AG04450 (cell line): ENCODE results near the gene HPSE. TPM values are rescaled to one million over a fixed set of nuclear protein-coding genes. Genes with fewer than 3 reads are reported as not detected.
"Not testable (repeated sequence)": the region's sequence is repeated elsewhere in the genome, so short reads cannot be mapped to it uniquely, and the experiment has no call there.

Source experiments
- CTCF ChIA-PET: fragments of 300-600, 350-600 bp; formaldehyde crosslinking; extraction: SDS; loops from one replicate; lab custom pipeline; 2022; ENCODE audit warnings: antibody characterized with exemption, inconsistent platforms; lab: Charles Lee
- POLR2A ChIA-PET: fragments of 350-600 bp; formaldehyde crosslinking; extraction: SDS; loops from one replicate; lab custom pipeline; 2021; ENCODE audit warnings: antibody characterized with exemption, inconsistent platforms; lab: Yijun Ruan, JAX
- DNase-seq: peaks from one replicate; pipeline ENCODE4 v3.0.0-alpha.2; 2011; ENCODE audit warnings: low read depth, low spot score
- H3K27ac ChIP-seq: one replicate; pipeline ENCODE4 v1.5.1; 2012; ENCODE audit warnings: low read depth, low read length, control low read depth
- H3K27me3 ChIP-seq: one replicate; pipeline ENCODE4 v1.6.0; 2012; ENCODE audit warnings: low read length; ENCODE audit not compliant: control insufficient read depth, insufficient read depth
- H3K4me3 ChIP-seq: 2 replicates; pipeline ENCODE4 v1.5.1; 2011; ENCODE audit warnings: mild to moderate bottlenecking, low read depth, low read length, control low read depth
- H3K9me3 ChIP-seq: 2 replicates; pipeline ENCODE4 v1.5.1; 2012; ENCODE audit warnings: low read length; ENCODE audit not compliant: control insufficient read depth, insufficient read depth
- polyA plus RNA-seq: library from polyadenylated mRNA; depleted of rRNA; stranded (reverse); fragments of >200 nt; gene quantifications from 2 replicates; pipeline ENCODE4 v1.2.3, GENCODE V29; 2011
- TF ChIP-seq, protein P1 (sequence below): IDR thresholded peaks from 2 replicates; pipeline ENCODE4 v1.5.1; 2011; ENCODE audit warnings: low read depth, low read length, control low read depth, inconsistent platforms

HPSE gene
- polyA plus RNA-seq, 1 experiment = 0.37 TPM

DNA sequence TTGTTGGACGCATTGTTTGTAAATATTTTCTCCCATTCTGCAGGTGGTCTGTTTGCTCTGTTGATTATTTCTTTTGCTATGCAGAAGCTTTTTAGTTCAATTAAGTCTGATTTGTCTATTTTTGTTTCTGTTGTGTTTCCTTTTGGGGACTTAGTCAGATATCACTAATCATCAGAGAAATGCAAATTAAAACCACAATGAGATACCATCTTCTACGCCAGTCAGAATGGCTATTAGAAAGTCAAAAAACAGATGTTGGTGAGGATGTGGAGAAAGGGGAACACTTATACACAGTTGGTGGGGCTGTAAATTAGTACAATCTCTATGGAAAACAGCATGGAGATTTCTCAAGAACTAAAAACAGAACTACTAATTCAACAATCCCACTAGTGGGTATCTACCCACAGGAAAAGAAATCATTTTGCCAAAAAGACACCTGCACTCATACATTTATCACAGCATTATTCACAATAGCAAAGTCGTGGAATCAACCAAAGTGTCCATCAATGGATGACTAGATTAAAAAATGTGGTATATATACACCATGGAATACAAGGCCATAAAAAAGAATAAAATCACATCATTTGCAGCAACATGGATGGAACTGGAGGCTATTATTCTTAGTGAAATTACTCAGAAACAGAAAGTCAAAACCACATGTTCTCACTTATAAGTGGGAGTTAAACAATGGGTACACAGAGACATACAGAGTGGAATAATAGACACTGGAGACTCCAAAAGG is 58.2 kb downstream of the HPSE start:
- Histone ChIP-seq H3K27ac (no peak overlapping the region), H3K9me3 (no peaks in the 10 kb centered on the region), H3K4me3 (no peak overlapping the region), H3K27me3 (no peaks in the 10 kb centered on the region)
- TF ChIP-seq, protein P1, sequence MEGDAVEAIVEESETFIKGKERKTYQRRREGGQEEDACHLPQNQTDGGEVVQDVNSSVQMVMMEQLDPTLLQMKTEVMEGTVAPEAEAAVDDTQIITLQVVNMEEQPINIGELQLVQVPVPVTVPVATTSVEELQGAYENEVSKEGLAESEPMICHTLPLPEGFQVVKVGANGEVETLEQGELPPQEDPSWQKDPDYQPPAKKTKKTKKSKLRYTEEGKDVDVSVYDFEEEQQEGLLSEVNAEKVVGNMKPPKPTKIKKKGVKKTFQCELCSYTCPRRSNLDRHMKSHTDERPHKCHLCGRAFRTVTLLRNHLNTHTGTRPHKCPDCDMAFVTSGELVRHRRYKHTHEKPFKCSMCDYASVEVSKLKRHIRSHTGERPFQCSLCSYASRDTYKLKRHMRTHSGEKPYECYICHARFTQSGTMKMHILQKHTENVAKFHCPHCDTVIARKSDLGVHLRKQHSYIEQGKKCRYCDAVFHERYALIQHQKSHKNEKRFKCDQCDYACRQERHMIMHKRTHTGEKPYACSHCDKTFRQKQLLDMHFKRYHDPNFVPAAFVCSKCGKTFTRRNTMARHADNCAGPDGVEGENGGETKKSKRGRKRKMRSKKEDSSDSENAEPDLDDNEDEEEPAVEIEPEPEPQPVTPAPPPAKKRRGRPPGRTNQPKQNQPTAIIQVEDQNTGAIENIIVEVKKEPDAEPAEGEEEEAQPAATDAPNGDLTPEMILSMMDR = no peak
- no peak for DNase-seq
- ChIA-PET POLR2A (no interaction called here), CTCF (no interaction called here)

DNA sequence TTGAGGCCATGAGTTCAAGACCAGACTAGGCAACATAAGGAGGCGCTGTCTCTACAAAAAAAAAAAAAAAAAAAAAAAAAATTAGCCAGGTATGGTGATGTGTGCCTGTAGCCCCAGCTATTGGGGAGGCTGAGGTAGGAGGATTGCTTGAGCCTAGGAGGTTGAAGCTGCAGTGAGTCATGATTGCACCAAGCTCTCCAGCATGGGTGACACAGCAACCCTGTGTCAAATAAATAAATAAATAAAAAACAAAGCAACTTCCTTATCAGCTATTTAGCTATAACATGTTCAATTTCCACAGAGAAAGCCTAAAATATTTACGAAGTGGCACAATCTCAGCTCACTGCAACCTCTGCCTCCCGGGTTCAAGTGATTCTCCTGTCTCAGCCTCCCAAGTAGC is 60.7 kb downstream of the HPSE start:
- H3K27me3 ChIP-seq, H3K4me3 ChIP-seq, DNase-seq, H3K9me3 ChIP-seq, H3K27ac ChIP-seq: not testable (repeated sequence)
- ChIA-PET POLR2A (interaction anchor here (0.7 kb wide), 1 partner anchor 25 kb away, joined by 7 read pairs; no protein-coding TSS in a partner anchor), CTCF (interaction anchor here (1.0 to 3.0 kb wide), 3 partner anchors 8 to 200 kb away, joined by 4 to 19 read pairs (median 5); no protein-coding TSS in a partner anchor)

DNA sequence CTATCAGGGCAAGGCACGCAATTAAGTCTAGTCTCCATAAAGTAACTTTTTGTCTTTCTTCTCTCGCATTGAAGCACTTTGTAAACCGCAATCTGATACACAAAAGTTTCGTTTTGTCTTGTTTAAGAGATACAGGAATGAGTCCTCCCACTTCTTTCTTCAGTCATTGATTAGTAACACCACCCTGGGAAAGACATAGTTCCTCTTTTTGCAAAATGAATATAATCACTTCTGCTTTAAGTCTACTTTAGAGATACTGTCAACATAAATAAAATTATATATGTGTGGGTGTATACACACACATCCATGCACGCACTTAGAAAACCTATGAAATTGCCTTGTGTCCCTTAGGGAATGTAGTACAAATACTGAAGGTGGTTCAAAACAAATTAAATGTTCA is 61.7 kb downstream of the HPSE start:
- H3K4me3 ChIP-seq = no peak overlapping the region
- no peaks in the 10 kb centered on the region for H3K27me3 ChIP-seq
- H3K9me3 ChIP-seq = no peaks in the 10 kb centered on the region
- POLR2A ChIA-PET = no interaction called here
- TF ChIP-seq, protein P1 = no peak
- CTCF ChIA-PET = interaction anchor here (0.6 to 3.0 kb wide), 3 partner anchors 9 to 199 kb away, joined by 4 to 19 read pairs (median 4); no protein-coding TSS in a partner anchor
- H3K27ac ChIP-seq = no peak overlapping the region
- no peak for DNase-seq

DNA sequence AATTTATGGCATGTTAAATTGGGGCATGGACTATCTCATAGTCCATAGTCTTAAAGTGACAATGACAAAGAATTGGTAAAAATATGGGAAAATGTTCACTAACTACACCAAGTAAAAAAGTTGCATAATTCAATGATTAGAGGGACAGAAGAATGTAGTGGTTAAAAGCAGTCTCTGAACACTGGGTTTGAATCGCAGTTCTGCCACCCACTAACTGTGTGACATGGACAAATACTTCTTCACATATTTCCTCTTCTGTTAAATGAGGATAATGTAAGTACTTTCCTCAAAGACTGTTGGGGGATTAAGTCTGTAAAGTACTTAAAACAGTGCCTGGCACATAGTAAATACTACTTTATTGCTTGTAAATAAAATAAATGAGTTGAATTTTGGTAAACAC is 65.4 kb downstream of the HPSE start:
- no peaks in the 10 kb centered on the region for H3K27me3 ChIP-seq
- DNase-seq = no peak
- no peaks in the 10 kb centered on the region for H3K9me3 ChIP-seq
- no peak overlapping the region for H3K4me3 ChIP-seq
- TF ChIP-seq, protein P1 = no peak
- no peak overlapping the region for H3K27ac ChIP-seq
- ChIA-PET CTCF (interaction anchor here (0.6 to 1.9 kb wide), 2 partner anchors 9 to 12 kb away, joined by 4 to 13 read pairs; no protein-coding TSS in a partner anchor), POLR2A (no interaction called here)

DNA sequence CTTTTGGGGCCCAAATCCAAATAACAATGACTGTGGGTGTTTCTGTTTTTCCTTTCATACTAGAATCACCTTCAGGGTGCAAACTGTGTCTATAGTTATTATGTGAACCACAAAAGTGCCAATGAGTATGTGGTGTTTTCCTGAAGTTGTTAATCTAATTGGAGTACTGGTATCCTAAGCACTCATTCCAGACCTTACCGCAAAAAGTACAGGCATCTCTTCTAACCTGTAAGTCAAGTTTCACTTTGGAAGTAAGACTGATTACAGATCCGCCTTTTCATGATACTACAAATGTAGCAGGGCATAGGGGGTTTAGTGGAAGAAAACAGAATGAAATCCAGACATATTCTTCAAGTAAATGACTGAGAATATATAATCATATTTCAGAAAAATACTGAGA is 66.2 kb downstream of the HPSE start:
- TF ChIP-seq, protein P1 = no peak
- no peaks in the 10 kb centered on the region for H3K27me3 ChIP-seq
- H3K9me3 ChIP-seq = no peaks in the 10 kb centered on the region
- no peak for DNase-seq
- POLR2A ChIA-PET = interaction anchor here (1.0 kb wide), 1 partner anchor 234 kb away, joined by 3 read pairs; the partner anchor contains the start of gene COPS4
- H3K4me3 ChIP-seq = no peak overlapping the region
- H3K27ac ChIP-seq = no peak overlapping the region
- CTCF ChIA-PET = interaction anchor here (1.9 kb wide), 1 partner anchor 13 kb away, joined by 13 read pairs; no protein-coding TSS in a partner anchor
